Activated CD4-positive, alpha-beta T cell treated with anti-CD3 and anti-CD28 coated beads for 4 hours (primary cell): Measurements from ENCODE around the gene DDX31.

ENCODE experiments used
- DNase-seq, 2 donors: peaks; one replicate each; pipeline ENCODE4 v3.0.0-alpha.2; 2020

The DDX31 gene

GRCh38 chr9:132632413-132633129 is 37.2 kb downstream of the DDX31 start:
- DNase-seq: no peak

- DNase-seq: no peak
Observed at GRCh38 chr9:132631685-132632084, 38.1 kb downstream of the DDX31 start.

GRCh38 chr9:132631280-132631679 is 38.5 kb downstream of the DDX31 start:
- no peak for DNase-seq

GRCh38 chr9:132630811-132631210 is 39.0 kb downstream of the DDX31 start:
- no peak for DNase-seq

GRCh38 chr9:132630116-132630515 is 39.7 kb downstream of the DDX31 start:
- no peak for DNase-seq

GRCh38 chr9:132628746-132629145 is 41.0 kb downstream of the DDX31 start:
- DNase-seq: no peak

- no peak for DNase-seq
Observed at GRCh38 chr9:132627594-132627993, 42.2 kb downstream of the DDX31 start.

GRCh38 chr9:132627106-132627505 is 42.7 kb downstream of the DDX31 start:
- DNase-seq: no peak

GRCh38 chr9:132626285-132626684 is 43.5 kb downstream of the DDX31 start:
- no peak for DNase-seq

- no peak for DNase-seq
Observed at GRCh38 chr9:132622159-132622558, 47.6 kb downstream of the DDX31 start.

GRCh38 chr9:132616725-132617124 is 53.1 kb downstream of the DDX31 start:
- DNase-seq: no peak

- no peak for DNase-seq
Observed at GRCh38 chr9:132615774-132616173, 54.0 kb downstream of the DDX31 start.

GRCh38 chr9:132614324-132614723 is 55.5 kb downstream of the DDX31 start:
- DNase-seq: no peak

- DNase-seq: no peak
Observed at GRCh38 chr9:132610661-132611060, 59.1 kb downstream of the DDX31 start.

GRCh38 chr9:132609829-132610228 is 60.0 kb downstream of the DDX31 start:
- DNase-seq: no peak

GRCh38 chr9:132609184-132609583 is 60.6 kb downstream of the DDX31 start:
- DNase-seq: no peak

- no peak for DNase-seq
Observed at GRCh38 chr9:132606066-132606465, 63.7 kb downstream of the DDX31 start.

- DNase-seq: no peak
Observed at GRCh38 chr9:132605387-132605786, 64.4 kb downstream of the DDX31 start.

- no peak for DNase-seq
Observed at GRCh38 chr9:132602207-132602606, 67.6 kb downstream of the DDX31 start.

GRCh38 chr9:132600326-132600984 is 69.3 kb downstream of the DDX31 start:
- DNase-seq: no peak

- DNase-seq: no peak
Observed at GRCh38 chr9:132597073-132597775, 72.6 kb downstream of the DDX31 start.

GRCh38 chr9:132596200-132596599 is 73.6 kb downstream of the DDX31 start:
- no peak for DNase-seq

GRCh38 chr9:132595319-132595718 is 74.5 kb downstream of the DDX31 start:
- DNase-seq: no peak

- no peak for DNase-seq
Observed at GRCh38 chr9:132594412-132594811, 75.4 kb downstream of the DDX31 start.
